Measurements from ENCODE around the gene CD302. TPM values are rescaled to one million over a fixed set of nuclear protein-coding genes. Genes with fewer than 3 reads are reported as not detected.
"Not testable (repeated sequence)": the region's sequence is repeated elsewhere in the genome, so short reads cannot be mapped to it uniquely, and the experiment has no call there.

Gene CD302
- total and polyA plus RNA-seq, 2 donors (not counting 1 experiment from before 2014, with no cell fraction given): 0.72 to 1.5 TPM

DNA sequence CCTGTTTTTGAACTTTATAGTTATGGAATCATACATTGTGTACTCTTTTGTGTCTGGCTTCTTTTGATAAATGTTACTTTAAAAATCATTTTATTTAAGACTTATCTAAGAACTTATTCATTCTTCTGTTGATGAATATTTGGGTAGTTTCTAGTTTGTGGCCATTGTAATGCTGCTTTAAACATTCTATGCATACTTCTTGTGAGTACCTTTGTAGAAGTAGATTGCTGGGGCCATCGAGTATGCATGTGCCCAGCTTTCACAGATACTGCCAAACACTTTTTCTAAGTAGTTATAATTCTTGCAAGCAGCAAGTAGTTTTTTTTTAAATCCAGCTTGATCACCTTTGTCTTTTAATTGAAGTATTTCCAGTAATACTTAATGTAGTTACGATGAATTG, 11.1 kb downstream of the CD302 start:
- Histone ChIP-seq H3K4me2 (replicated peaks; ENCODE audit: low read depth, low read length, poor library complexity, severe bottlenecking) (no peak overlapping the region), H3K27ac (ENCODE audit: low read length in 2 of 2) (no peak overlapping the region), H3K4me1 (ENCODE audit: control insufficient read depth in 2 of 2, insufficient read depth in 2 of 2, low read length in 2 of 2) (no peaks in the 10 kb centered on the region), H4K20me1 (ENCODE audit: control insufficient read depth, insufficient read depth, low read length, poor library complexity, severe bottlenecking) (no peaks in the 10 kb centered on the region), H3K27me3 (replicated peaks in 1 of 4; ENCODE audit: control extremely low read depth in 1 of 4, control insufficient read depth in 3 of 4, insufficient read depth in 4 of 4, low read length in 3 of 4) (no peaks in the 10 kb centered on the region), H3K9ac (ENCODE audit: low read length) (no peak overlapping the region), H3K79me2 (ENCODE audit: control insufficient read depth, insufficient read depth, low read length) (no peaks in the 10 kb centered on the region), H3K9me3 (ENCODE audit: control extremely low read depth in 1 of 3, control insufficient read depth in 2 of 3, insufficient read depth in 1 of 3, low read length in 2 of 3) (no peaks in the 10 kb centered on the region), H3K4me3 (ENCODE audit: control extremely low read depth in 1 of 5, extremely low read depth in 1 of 5, insufficient read depth in 1 of 5, low read depth in 2 of 5, low read length in 4 of 5) (no peak overlapping the region), H2AFZ (ENCODE audit: insufficient read depth, low read depth, low read length, poor library complexity, severe bottlenecking) (no peak overlapping the region), H3K36me3 (replicated peaks in 1 of 2; ENCODE audit: control extremely low read depth in 1 of 2, control insufficient read depth in 1 of 2, extremely low read depth in 1 of 2, insufficient read depth in 2 of 2, low read length in 1 of 2) (no peaks in the 10 kb centered on the region)
- Mint-ChIP-seq H3K27ac (no peak overlapping the region), H3K9me3 (ENCODE audit: insufficient read depth) (no peaks in the 10 kb centered on the region), H3K4me3 (no peak overlapping the region), H3K27me3 (no peaks in the 10 kb centered on the region), H3K4me1 (no peaks in the 10 kb centered on the region)
- DNase-seq (no peak), ATAC-seq (ENCODE audit: low read depth) (no peak)
- ChIA-PET CTCF (no interaction called here), POLR2A (no interaction called here)
- intact Hi-C loops (cut with micrococcal nuclease): no loop called here
- no peak for TF ChIP-seq EZH2 (IDR thresholded peaks at IDR 0.05; ENCODE audit: borderline replicate concordance, insufficient read depth, low read depth, low read length, poor library complexity, severe bottlenecking)
- TF ChIP-seq, protein P1, sequence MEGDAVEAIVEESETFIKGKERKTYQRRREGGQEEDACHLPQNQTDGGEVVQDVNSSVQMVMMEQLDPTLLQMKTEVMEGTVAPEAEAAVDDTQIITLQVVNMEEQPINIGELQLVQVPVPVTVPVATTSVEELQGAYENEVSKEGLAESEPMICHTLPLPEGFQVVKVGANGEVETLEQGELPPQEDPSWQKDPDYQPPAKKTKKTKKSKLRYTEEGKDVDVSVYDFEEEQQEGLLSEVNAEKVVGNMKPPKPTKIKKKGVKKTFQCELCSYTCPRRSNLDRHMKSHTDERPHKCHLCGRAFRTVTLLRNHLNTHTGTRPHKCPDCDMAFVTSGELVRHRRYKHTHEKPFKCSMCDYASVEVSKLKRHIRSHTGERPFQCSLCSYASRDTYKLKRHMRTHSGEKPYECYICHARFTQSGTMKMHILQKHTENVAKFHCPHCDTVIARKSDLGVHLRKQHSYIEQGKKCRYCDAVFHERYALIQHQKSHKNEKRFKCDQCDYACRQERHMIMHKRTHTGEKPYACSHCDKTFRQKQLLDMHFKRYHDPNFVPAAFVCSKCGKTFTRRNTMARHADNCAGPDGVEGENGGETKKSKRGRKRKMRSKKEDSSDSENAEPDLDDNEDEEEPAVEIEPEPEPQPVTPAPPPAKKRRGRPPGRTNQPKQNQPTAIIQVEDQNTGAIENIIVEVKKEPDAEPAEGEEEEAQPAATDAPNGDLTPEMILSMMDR (IDR thresholded peaks at IDR 0.05): no peak
- WGBS (ENCODE audit: insufficient coverage): no CpG with 5 or more reads among the region's 2 CpGs

DNA sequence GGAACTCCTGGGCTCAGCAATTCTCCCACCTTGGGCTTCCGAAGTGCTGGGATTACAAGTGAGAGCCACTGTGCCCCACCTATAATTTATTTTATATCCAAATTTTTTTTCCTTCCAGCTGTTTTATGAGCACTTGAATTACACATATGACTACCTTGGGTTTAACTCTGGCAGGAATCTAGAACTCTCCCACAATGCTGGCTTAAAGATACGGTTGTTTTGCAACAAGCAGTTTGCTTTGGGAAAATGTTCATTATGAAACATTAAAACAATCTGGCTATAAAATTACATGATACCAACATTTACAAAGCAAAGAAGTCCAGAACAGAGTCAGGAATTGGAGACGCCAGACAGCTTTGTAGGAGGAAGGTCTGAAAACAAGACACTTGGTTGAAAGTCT, 12.8 kb downstream of the CD302 start:
- POLR2A ChIA-PET: no interaction called here

DNA sequence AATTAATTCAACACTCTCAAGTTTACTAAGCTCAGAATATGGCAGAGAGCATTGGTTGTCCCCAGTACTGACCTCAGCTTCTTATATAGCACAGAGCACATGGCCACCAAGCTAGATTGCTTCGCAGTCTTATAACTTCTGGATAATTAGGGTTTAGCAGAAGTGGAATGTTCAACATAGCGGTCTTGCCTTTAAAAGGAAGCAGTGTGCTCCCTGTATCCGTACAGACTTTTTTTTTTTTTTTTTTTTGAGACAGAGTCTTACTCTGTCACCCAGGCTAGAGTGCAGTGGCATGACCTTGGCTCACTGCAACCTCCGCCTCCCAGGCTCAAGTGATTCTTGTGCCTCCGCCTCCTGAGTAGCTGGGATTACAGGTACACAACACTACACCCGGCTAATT, 13.3 kb downstream of the CD302 start:
- intact Hi-C loops (cut with micrococcal nuclease); ATAC-seq (ENCODE audit: low read depth); H3K27ac ChIP-seq (ENCODE audit: low read length in 2 of 2); H3K27me3 Mint-ChIP-seq; H3K9ac ChIP-seq (ENCODE audit: low read length); H3K4me1 Mint-ChIP-seq; H3K4me2 ChIP-seq (replicated peaks; ENCODE audit: low read depth, low read length, poor library complexity, severe bottlenecking); H3K36me3 ChIP-seq (replicated peaks in 1 of 2; ENCODE audit: control extremely low read depth in 1 of 2, control insufficient read depth in 1 of 2, extremely low read depth in 1 of 2, insufficient read depth in 2 of 2, low read length in 1 of 2); H3K4me3 ChIP-seq (ENCODE audit: control extremely low read depth in 1 of 5, extremely low read depth in 1 of 5, insufficient read depth in 1 of 5, low read depth in 2 of 5, low read length in 4 of 5); DNase-seq; CTCF ChIA-PET; H3K79me2 ChIP-seq (ENCODE audit: control insufficient read depth, insufficient read depth, low read length); H4K20me1 ChIP-seq (ENCODE audit: control insufficient read depth, insufficient read depth, low read length, poor library complexity, severe bottlenecking); H2AFZ ChIP-seq (ENCODE audit: insufficient read depth, low read depth, low read length, poor library complexity, severe bottlenecking); H3K27ac Mint-ChIP-seq; H3K27me3 ChIP-seq (replicated peaks in 1 of 4; ENCODE audit: control extremely low read depth in 1 of 4, control insufficient read depth in 3 of 4, insufficient read depth in 4 of 4, low read length in 3 of 4); H3K9me3 Mint-ChIP-seq (ENCODE audit: insufficient read depth); H3K9me3 ChIP-seq (ENCODE audit: control extremely low read depth in 1 of 3, control insufficient read depth in 2 of 3, insufficient read depth in 1 of 3, low read length in 2 of 3); H3K4me3 Mint-ChIP-seq; H3K4me1 ChIP-seq (ENCODE audit: control insufficient read depth in 2 of 2, insufficient read depth in 2 of 2, low read length in 2 of 2): not testable (repeated sequence)
- POLR2A ChIA-PET: interaction anchor here (0.5 to 0.7 kb wide), 2 partner anchors 271 to 557 kb away, joined by 4 to 6 read pairs; no protein-coding TSS in a partner anchor
- WGBS (ENCODE audit: insufficient coverage): 88% methylated on average over 4 of the region's 6 CpGs

More for the DNA sequence above, 12.8 kb downstream of the CD302 start:
- CTCF ChIA-PET: no interaction called here
- no peak overlapping the region for H3K4me3 Mint-ChIP-seq
- H3K27ac ChIP-seq (ENCODE audit: low read length in 2 of 2): no peak overlapping the region
- no peaks in the 10 kb centered on the region for H3K27me3 Mint-ChIP-seq
- H3K9me3 ChIP-seq (ENCODE audit: control extremely low read depth in 1 of 3, control insufficient read depth in 2 of 3, insufficient read depth in 1 of 3, low read length in 2 of 3): no peaks in the 10 kb centered on the region
- no peaks in the 10 kb centered on the region for H4K20me1 ChIP-seq (ENCODE audit: control insufficient read depth, insufficient read depth, low read length, poor library complexity, severe bottlenecking)
- intact Hi-C loops (cut with micrococcal nuclease): no loop called here
- no peak for DNase-seq
- no peak overlapping the region for H3K27ac Mint-ChIP-seq
- H3K4me1 ChIP-seq (ENCODE audit: control insufficient read depth in 2 of 2, insufficient read depth in 2 of 2, low read length in 2 of 2): no peaks in the 10 kb centered on the region
- no peak overlapping the region for H3K9ac ChIP-seq (ENCODE audit: low read length)
- no peak for TF ChIP-seq EZH2 (IDR thresholded peaks at IDR 0.05; ENCODE audit: borderline replicate concordance, insufficient read depth, low read depth, low read length, poor library complexity, severe bottlenecking)
- TF ChIP-seq, protein P1 (IDR thresholded peaks at IDR 0.05): no peak
- no peaks in the 10 kb centered on the region for H3K36me3 ChIP-seq (replicated peaks in 1 of 2; ENCODE audit: control extremely low read depth in 1 of 2, control insufficient read depth in 1 of 2, extremely low read depth in 1 of 2, insufficient read depth in 2 of 2, low read length in 1 of 2)
- H2AFZ ChIP-seq (ENCODE audit: insufficient read depth, low read depth, low read length, poor library complexity, severe bottlenecking): no peak overlapping the region
- ATAC-seq (ENCODE audit: low read depth): no peak
- no CpG with 5 or more reads among the region's 3 CpGs for WGBS (ENCODE audit: insufficient coverage)
- no peak overlapping the region for H3K4me2 ChIP-seq (replicated peaks; ENCODE audit: low read depth, low read length, poor library complexity, severe bottlenecking)
- H3K4me3 ChIP-seq (ENCODE audit: control extremely low read depth in 1 of 5, extremely low read depth in 1 of 5, insufficient read depth in 1 of 5, low read depth in 2 of 5, low read length in 4 of 5): no peak overlapping the region
- H3K9me3 Mint-ChIP-seq (ENCODE audit: insufficient read depth): no peaks in the 10 kb centered on the region
- H3K27me3 ChIP-seq (replicated peaks in 1 of 4; ENCODE audit: control extremely low read depth in 1 of 4, control insufficient read depth in 3 of 4, insufficient read depth in 4 of 4, low read length in 3 of 4): no peaks in the 10 kb centered on the region
- H3K79me2 ChIP-seq (ENCODE audit: control insufficient read depth, insufficient read depth, low read length): no peaks in the 10 kb centered on the region
- H3K4me1 Mint-ChIP-seq: peaks cover 3% of the 10 kb centered on the region
